Activated naive CD4-positive, alpha-beta T cell treated with anti-CD3 and anti-CD28 coated beads, Interleukin-2, amount 10 ng/mL, durations not matched to agents 7 days and 5 days (primary cell): ENCODE measurements around the gene ALDOA.
A peak's percentile ranks its signal among the peaks of the same experiment; 100 is the strongest.

Source experiments
- CTCF ChIA-PET: fragments of 350-600 bp; sonication (Branson Sonifier 250); formaldehyde crosslinking; loops from one replicate; lab custom pipeline; 2021; ENCODE audit warnings: antibody characterized with exemption; lab: Charles Lee
- DNase-seq: peaks from one replicate; pipeline ENCODE4 v3.0.0-alpha.2; 2020
- H3K27ac Mint-ChIP-seq: one replicate; pipeline ENCODE4 v1.8.0; 2021; ENCODE audit warnings: mild to moderate bottlenecking, moderate library complexity, mixed read lengths
- H3K27me3 Mint-ChIP-seq: one replicate; pipeline ENCODE4 v1.8.0; 2021; ENCODE audit warnings: mild to moderate bottlenecking, mixed read lengths
- H3K36me3 Mint-ChIP-seq: one replicate; pipeline ENCODE4 v1.8.0; 2021; ENCODE audit warnings: mixed read lengths
- H3K4me1 Mint-ChIP-seq: one replicate; pipeline ENCODE4 v1.8.0; 2021; ENCODE audit warnings: mixed read lengths
- H3K4me3 Mint-ChIP-seq: one replicate; pipeline ENCODE4 v1.8.0; 2021; ENCODE audit warnings: mild to moderate bottlenecking, moderate library complexity, mixed read lengths
- H3K9me3 Mint-ChIP-seq: one replicate; pipeline ENCODE4 v1.8.0; 2021; ENCODE audit warnings: mixed read lengths

ALDOA gene

GRCh38 chr16:30053376-30054015 lies 12.1 kb upstream of the ALDOA start:
- no peaks in the 10 kb centered on the region for H3K9me3 Mint-ChIP-seq
- no peak for DNase-seq
- H3K4me3 Mint-ChIP-seq = peak overlapping the region; percentile 89
- peaks cover 2% of the 10 kb centered on the region for H3K36me3 Mint-ChIP-seq
- H3K27ac Mint-ChIP-seq = peak overlapping the region; percentile 60
- CTCF ChIA-PET = interaction anchor here (1.0 to 3.3 kb wide), 3 partner anchors 11 to 38 kb away, joined by 4 to 31 read pairs (median 15); partner anchors contain the start of genes ALDOA, TBX6 and TLCD3B
- H3K27me3 Mint-ChIP-seq = peaks cover 21% of the 10 kb centered on the region
- H3K4me1 Mint-ChIP-seq = peaks cover 43% of the 10 kb centered on the region

- no peaks in the 10 kb centered on the region for H3K9me3 Mint-ChIP-seq
- CTCF ChIA-PET = interaction anchor here (0.5 to 3.3 kb wide), 7 partner anchors 10 to 354 kb away, joined by 3 to 31 read pairs (median 4); partner anchors contain the start of genes ALDOA and TLCD3B
- peaks cover 2% of the 10 kb centered on the region for H3K36me3 Mint-ChIP-seq
- H3K27ac Mint-ChIP-seq = no peak overlapping the region
- peak overlapping the region; percentile 70 for H3K4me3 Mint-ChIP-seq
- DNase-seq = no peak
- H3K4me1 Mint-ChIP-seq = peaks cover 39% of the 10 kb centered on the region
- peaks cover 17% of the 10 kb centered on the region for H3K27me3 Mint-ChIP-seq
These were observed 11.1 kb upstream of the ALDOA start for GRCh38 chr16:30054451-30054850.

GRCh38 chr16:30054959-30055553 lies 10.5 kb upstream of the ALDOA start:
- peaks cover 2% of the 10 kb centered on the region for H3K36me3 Mint-ChIP-seq
- DNase-seq = peak; percentile 73
- H3K4me3 Mint-ChIP-seq = peak overlapping the region; percentile 55
- H3K4me1 Mint-ChIP-seq = peaks cover 39% of the 10 kb centered on the region
- H3K27me3 Mint-ChIP-seq = peaks cover 15% of the 10 kb centered on the region
- H3K9me3 Mint-ChIP-seq = no peaks in the 10 kb centered on the region
- CTCF ChIA-PET = interaction anchor here (0.5 to 3.3 kb wide), 15 partner anchors 8 to 1070 kb away, joined by 3 to 31 read pairs (median 3); partner anchors contain the start of genes ALDOA, C16orf92, LAT and TBX6
- H3K27ac Mint-ChIP-seq = peak overlapping the region; percentile 44

- CTCF ChIA-PET = interaction anchor here (0.7 to 1.0 kb wide), 2 partner anchors 27 to 31 kb away, joined by 3 read pairs; partner anchors contain the start of gene TBX6
- Mint-ChIP-seq H3K9me3 (no peaks in the 10 kb centered on the region), H3K4me1 (peaks cover 15% of the 10 kb centered on the region), H3K27ac (no peak overlapping the region), H3K36me3 (peaks cover 6% of the 10 kb centered on the region), H3K4me3 (no peak overlapping the region), H3K27me3 (peaks cover 4% of the 10 kb centered on the region)
- no peak for DNase-seq
These were observed 5.2 kb upstream of the ALDOA start for GRCh38 chr16:30060346-30060745.

GRCh38 chr16:30060836-30061554 lies 4.6 kb upstream of the ALDOA start:
- H3K36me3 Mint-ChIP-seq = peaks cover 9% of the 10 kb centered on the region
- no peak overlapping the region for H3K27ac Mint-ChIP-seq
- peaks cover 11% of the 10 kb centered on the region for H3K4me1 Mint-ChIP-seq
- H3K27me3 Mint-ChIP-seq = peaks cover 4% of the 10 kb centered on the region
- no peak overlapping the region for H3K4me3 Mint-ChIP-seq
- CTCF ChIA-PET = interaction anchor here (1.0 to 1.1 kb wide), 2 partner anchors 29 to 31 kb away, joined by 3 to 4 read pairs; partner anchors contain the start of gene TBX6
- DNase-seq = no peak
- H3K9me3 Mint-ChIP-seq = no peaks in the 10 kb centered on the region

GRCh38 chr16:30063278-30063892 lies 2.2 kb upstream of the ALDOA start:
- Mint-ChIP-seq H3K27me3 (peaks cover 4% of the 10 kb centered on the region), H3K36me3 (peaks cover 29% of the 10 kb centered on the region), H3K4me3 (peak overlapping the region; percentile 100), H3K4me1 (peaks cover 26% of the 10 kb centered on the region), H3K27ac (peak overlapping the region; percentile 98), H3K9me3 (no peaks in the 10 kb centered on the region)
- CTCF ChIA-PET = interaction anchor here (0.7 to 4.3 kb wide), 5 partner anchors 8 to 552 kb away, joined by 3 to 31 read pairs (median 5); partner anchors contain the start of gene TBX6
- DNase-seq = no peak

- CTCF ChIA-PET = interaction anchor here (0.7 to 6.9 kb wide), 7 partner anchors 9 to 551 kb away, joined by 3 to 41 read pairs (median 5); partner anchors contain the start of genes PPP4C and TBX6
These were observed 1.4 kb upstream of the ALDOA start for GRCh38 chr16:30063893-30064728.

GRCh38 chr16:30064729-30065101 lies 845 bp upstream of the ALDOA start:
- CTCF ChIA-PET = interaction anchor here (1.3 to 6.9 kb wide), 4 partner anchors 9 to 550 kb away, joined by 3 to 41 read pairs (median 18); partner anchors contain the start of genes PPP4C and TBX6
- Mint-ChIP-seq H3K9me3 (no peaks in the 10 kb centered on the region), H3K4me3 (peak overlapping the region; percentile 100), H3K4me1 (peaks cover 39% of the 10 kb centered on the region), H3K27me3 (peaks cover 4% of the 10 kb centered on the region), H3K36me3 (peaks cover 42% of the 10 kb centered on the region), H3K27ac (peak overlapping the region; percentile 98)
- DNase-seq = no peak

More at GRCh38 chr16:30063893-30064728, 1.4 kb upstream of the ALDOA start:
- Mint-ChIP-seq H3K36me3 (peaks cover 36% of the 10 kb centered on the region), H3K4me3 (peak overlapping the region; percentile 100), H3K4me1 (peaks cover 33% of the 10 kb centered on the region), H3K27ac (peak overlapping the region; percentile 98), H3K9me3 (no peaks in the 10 kb centered on the region), H3K27me3 (peaks cover 4% of the 10 kb centered on the region)
- peak; percentile 78 for DNase-seq

- Mint-ChIP-seq H3K36me3 (peaks cover 49% of the 10 kb centered on the region), H3K27me3 (no peaks in the 10 kb centered on the region), H3K4me1 (peaks cover 47% of the 10 kb centered on the region), H3K27ac (peak overlapping the region; percentile 98), H3K9me3 (no peaks in the 10 kb centered on the region), H3K4me3 (peak overlapping the region; percentile 100)
- CTCF ChIA-PET = interaction anchor here (1.2 to 6.9 kb wide), 6 partner anchors 10 to 46 kb away, joined by 3 to 41 read pairs (median 5); partner anchors contain the start of genes PPP4C and TBX6
- DNase-seq = no peak
These were observed 592 bp downstream of the ALDOA start for GRCh38 chr16:30065943-30066760.

GRCh38 chr16:30066761-30067583 lies 1.4 kb downstream of the ALDOA start:
- Mint-ChIP-seq H3K36me3 (peaks cover 57% of the 10 kb centered on the region), H3K4me1 (peaks cover 50% of the 10 kb centered on the region), H3K27me3 (no peaks in the 10 kb centered on the region), H3K9me3 (no peaks in the 10 kb centered on the region), H3K27ac (peak overlapping the region; percentile 98), H3K4me3 (peak overlapping the region; percentile 100)
- CTCF ChIA-PET = interaction anchor here (1.2 to 6.9 kb wide), 5 partner anchors 10 to 45 kb away, joined by 3 to 41 read pairs (median 5); partner anchors contain the start of gene TBX6
- DNase-seq = no peak

- peak overlapping the region; percentile 100 for H3K4me3 Mint-ChIP-seq
- H3K27ac Mint-ChIP-seq = peak overlapping the region; percentile 98
- H3K4me1 Mint-ChIP-seq = peaks cover 53% of the 10 kb centered on the region
- no peaks in the 10 kb centered on the region for H3K27me3 Mint-ChIP-seq
- H3K9me3 Mint-ChIP-seq = no peaks in the 10 kb centered on the region
- CTCF ChIA-PET = interaction anchor here (1.2 to 6.9 kb wide), 2 partner anchors 9 to 24 kb away, joined by 3 to 41 read pairs; partner anchors contain the start of gene TBX6
- peaks cover 63% of the 10 kb centered on the region for H3K36me3 Mint-ChIP-seq
- no peak for DNase-seq
These were observed 2.0 kb downstream of the ALDOA start for GRCh38 chr16:30067584-30067916.
